Transverse colon (tissue), 4 donors: Measurements from ENCODE around the gene CD72. TPM values are rescaled to one million over a fixed set of nuclear protein-coding genes. Genes with fewer than 3 reads are reported as not detected.

Source experiments
- DNase-seq: peaks from one replicate; pipeline ENCODE4 v3.0.0-alpha.2; 2019
- H3K27ac ChIP-seq, 4 donors: fragments of 200-600 bp; sonication (generic); 2 replicates each; pipeline ENCODE4 v1.5.1; 2016 to 2018; ENCODE audit warnings: inconsistent platforms in 4 of 4
- H3K27me3 ChIP-seq: fragments of 200-600 bp; sonication (generic); 2 replicates; pipeline ENCODE4 v1.5.1; 2017; ENCODE audit warnings: inconsistent platforms
- H3K36me3 ChIP-seq, 4 donors: fragments of 200-600 bp; sonication (generic); 2 replicates each; pipeline ENCODE4 v1.5.1; 2017 to 2019; ENCODE audit warnings: inconsistent platforms in 4 of 4
- H3K4me1 ChIP-seq, 4 donors: fragments of 200-600 bp; sonication (generic); 2 replicates each; pipeline ENCODE4 v1.5.1; 2017 to 2020; ENCODE audit warnings: inconsistent platforms in 4 of 4
- H3K4me3 ChIP-seq, 4 donors: fragments of 200-600 bp; sonication (generic); 1 replicate in 1 of 4; 2 replicates in 3 of 4; pipeline versions ENCODE4 v1.5.1 to v1.6.1; 2017 to 2019; ENCODE audit warnings: inconsistent platforms in 4 of 4
- H3K9me3 ChIP-seq, 2 donors: fragments of 200-600 bp; sonication (generic); 2 replicates each; pipeline ENCODE4 v1.5.1; 2017 to 2019; ENCODE audit warnings: inconsistent platforms in 2 of 2
- CTCF ChIP-seq, 5 experiments: fragments of 200-600 bp in 3 of 5; fragments of 450-650 bp in 2 of 5; sonication (generic) in 3 of 5; IDR thresholded peaks; 1 replicate in 2 of 5; 2 replicates in 3 of 5; pipeline ENCODE4 v1.5.1; 2016 to 2017; ENCODE audit warnings: antibody characterized with exemption in 5 of 5, inconsistent platforms in 3 of 5, mild to moderate bottlenecking in 2 of 5, moderate library complexity in 1 of 5
- EP300 ChIP-seq: sonication (generic); formaldehyde crosslinking; IDR thresholded peaks from one replicate; pipeline ENCODE4 v1.6.1; 2017; ENCODE audit warnings: antibody characterized with exemption, low read depth
- POLR2A ChIP-seq: fragments of 450-650 bp; IDR thresholded peaks from one replicate; pipeline ENCODE4 v1.6.1; 2016; ENCODE audit warnings: antibody characterized with exemption, mild to moderate bottlenecking, moderate library complexity
- POLR2AphosphoS5 ChIP-seq, 3 donors: sonication (generic); formaldehyde crosslinking; IDR thresholded peaks; one replicate each; pipeline ENCODE4 v1.6.1; 2016; ENCODE audit warnings: antibody characterized with exemption in 3 of 3
- WGBS, 2 donors: methylation state at CpG; one replicate each; pipeline ENCODE4 v1.1.5; 2018; ENCODE audit warnings: low coverage in 1 of 2; 5-methylcytosine and 5-hydroxymethylcytosine counted together
- in situ Hi-C, 4 donors: fragments of 200-750 bp; cut with MboI; loops; one replicate each; pipeline versions ENCODE4 v1.15.0 to v1.15.1; 2017; ENCODE audit warnings: low sequenced_read_pairs in 3 of 4, low pct_ligation_motif_present in 1 of 4, low pct_unique_long_range_greater_than_20kb in 1 of 4
- intact Hi-C: fragments of 100-400 bp; cut with DNase I; formaldehyde crosslinking; loops from one replicate; pipeline ENCODE4 v1.15.1; 2023; ENCODE audit warnings: low total_unique reads
- total RNA-seq, 4 donors: library from RNA; depleted of rRNA; stranded (reverse); fragments of >200 nt; gene quantifications; one replicate each; pipeline ENCODE4 v1.1.0, GENCODE V29; 2016

Gene CD72
- total RNA-seq, 4 donors from 2014 or later = 3.0 to 21.9 (median 10.9) TPM

- Histone ChIP-seq H3K27me3 (no peaks in the 10 kb centered on the region), H3K27ac (peak overlapping the region; percentile 79 to 99 (median 98)), H3K9me3 (no peaks in the 10 kb centered on the region), H3K4me3 (peak overlapping the region; percentile 15 to 59 (median 42)), H3K4me1 (peaks cover 17 to 56% (median 51%) of the 10 kb centered on the region in 4 donors), H3K36me3 (no peaks in the 10 kb centered on the region)
- DNase-seq = no peak
- intact Hi-C loops = no loop called here
- WGBS, 2 donors = 22 to 50% methylated on average over 3 to 5 of the region's 5 CpGs
- in situ Hi-C loops = no loop called here
- TF ChIP-seq CTCF (IDR thresholded peaks at IDR 0.05) = no peak
- TF ChIP-seq POLR2A = no peak
- no peak for TF ChIP-seq EP300
- no peak for TF ChIP-seq POLR2AphosphoS5 (IDR thresholded peaks at IDR 0.05)
Observed at GRCh38 chr9:35665471-35665818, 47.2 kb upstream of the CD72 start.

DNA sequence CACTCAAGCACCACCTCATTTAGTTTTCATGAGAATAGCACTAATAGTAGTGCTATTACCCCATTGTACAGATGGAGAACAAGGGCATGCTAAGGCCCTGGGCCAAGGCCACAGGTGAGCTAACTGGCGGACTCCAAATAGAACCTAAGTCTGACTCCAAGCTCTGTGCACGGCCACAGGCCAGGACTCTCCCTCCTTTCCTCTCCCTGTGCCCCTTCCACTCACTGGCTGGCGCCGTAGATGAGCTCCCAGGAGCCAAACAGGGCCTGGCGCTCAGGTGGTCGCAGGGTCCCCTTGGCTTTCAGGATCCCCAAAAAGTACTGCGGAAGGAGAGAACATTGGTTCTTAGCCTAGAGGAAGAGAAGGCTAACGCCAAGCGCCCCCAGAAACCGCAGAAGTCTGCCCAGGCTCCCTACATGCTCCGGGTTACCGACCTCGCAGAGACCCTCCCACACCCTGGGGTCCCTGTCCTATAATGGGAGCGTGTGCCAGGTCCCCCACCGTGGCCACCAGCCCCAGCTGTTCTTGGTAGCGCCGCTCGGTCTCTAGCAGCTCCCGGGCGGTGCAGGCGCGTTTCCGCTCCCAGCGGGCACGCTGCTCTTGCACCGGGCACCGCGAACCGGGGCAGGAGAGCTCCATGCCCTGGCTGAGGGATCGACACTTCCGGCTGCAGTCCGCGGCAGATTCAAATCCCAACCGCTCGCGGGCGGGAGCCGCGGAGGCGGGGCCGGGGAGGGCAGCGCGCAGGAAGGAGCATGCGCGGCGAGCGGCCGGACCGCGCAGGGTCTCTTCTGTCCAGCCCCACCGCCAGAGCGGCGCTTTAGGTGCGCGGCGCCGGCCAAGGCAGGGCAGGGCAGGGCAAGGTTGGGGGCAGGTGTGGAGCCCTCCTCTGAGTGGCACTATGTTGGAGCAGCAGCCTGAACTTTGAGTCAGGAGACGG lies 46.6 kb upstream of the CD72 start, which contains the start of gene ARHGEF39:
ARHGEF39 (minus strand) TSS at position 665 of the 940 bp plus-strand sequence; CDS start at position 639, 26 bp downstream.
- DNase-seq = peak; percentile 91
- Histone ChIP-seq H3K36me3 (no peaks in the 10 kb centered on the region), H3K4me1 (peaks cover 18 to 60% (median 51%) of the 10 kb centered on the region in 4 donors), H3K4me3 (peak within 1 kb of the TSS; percentile 15 to 59 (median 42)), H3K27ac (peak within 1 kb of the TSS; percentile 79 to 99 (median 98)), H3K9me3 (no peaks in the 10 kb centered on the region), H3K27me3 (no peaks in the 10 kb centered on the region)
- WGBS, 2 donors = 7% methylated on average over 29 of the region's 58 CpGs; no CpG with 5 or more reads in 1 of the 2 donors
- peak in 2 of 5 experiments; percentile 6 to 14 for TF ChIP-seq CTCF (IDR thresholded peaks at IDR 0.05)
- TF ChIP-seq EP300 = no peak
- TF ChIP-seq POLR2A = peak; percentile 59
- peak; percentile 64 to 82 (median 66) for TF ChIP-seq POLR2AphosphoS5 (IDR thresholded peaks at IDR 0.05)
- intact Hi-C loops (no loop called here), in situ Hi-C loops (no loop called here)

DNA sequence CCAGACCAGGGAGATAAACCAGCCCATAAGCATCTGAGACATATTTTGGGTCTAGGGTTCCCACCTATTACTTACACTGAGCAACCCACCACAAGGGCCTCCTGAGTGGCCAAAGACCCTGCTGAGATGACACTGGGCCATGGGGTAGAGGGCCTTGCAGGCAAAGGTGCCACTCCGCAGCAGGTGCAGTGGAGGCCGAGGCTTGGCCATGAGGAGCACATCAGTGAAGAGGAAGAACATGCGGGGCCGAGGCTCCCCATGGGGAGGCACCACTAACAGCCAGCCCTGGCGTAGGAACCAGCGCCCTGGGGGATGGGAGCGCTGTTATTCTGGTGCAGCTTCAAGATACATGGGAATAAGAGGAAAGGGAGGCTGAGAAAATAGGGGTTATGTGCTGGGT lies 44.2 kb upstream of the CD72 start:
- intact Hi-C loops = no loop called here
- WGBS, 2 donors = 80 to 89% methylated on average over 5 to 7 of the region's 7 CpGs
- peaks cover 18 to 62% (median 53%) of the 10 kb centered on the region in 4 donors for H3K4me1 ChIP-seq
- H3K9me3 ChIP-seq = no peaks in the 10 kb centered on the region
- DNase-seq = no peak
- TF ChIP-seq POLR2A (no peak), CTCF (IDR thresholded peaks at IDR 0.05) (no peak), EP300 (no peak), POLR2AphosphoS5 (IDR thresholded peaks at IDR 0.05) (no peak)
- H3K4me3 ChIP-seq = no peak overlapping the region
- H3K27me3 ChIP-seq = no peaks in the 10 kb centered on the region
- H3K36me3 ChIP-seq = no peaks in the 10 kb centered on the region
- peak overlapping the region; percentile 95 to 99 (median 98) for H3K27ac ChIP-seq
- in situ Hi-C loops = no loop called here

GRCh38 chr9:35661756-35662350 lies 43.6 kb upstream of the CD72 start:
- no peak for DNase-seq
- peaks cover 18 to 68% (median 59%) of the 10 kb centered on the region in 4 donors for H3K4me1 ChIP-seq
- 44 to 57% methylated on average over 1 to 3 of the region's 3 CpGs for WGBS, 2 donors
- H3K27ac ChIP-seq = peak overlapping the region; percentile 95 to 99 (median 98)
- H3K36me3 ChIP-seq = no peaks in the 10 kb centered on the region
- no peaks in the 10 kb centered on the region for H3K27me3 ChIP-seq
- H3K4me3 ChIP-seq = no peak overlapping the region
- intact Hi-C loops (no loop called here), in situ Hi-C loops (no loop called here)
- H3K9me3 ChIP-seq = no peaks in the 10 kb centered on the region
- TF ChIP-seq EP300 (no peak), POLR2AphosphoS5 (IDR thresholded peaks at IDR 0.05) (no peak), CTCF (IDR thresholded peaks at IDR 0.05) (no peak), POLR2A (no peak)
